Astrocyte (in vitro differentiated cells and primary cell): ENCODE measurements around the gene BCAT1.

Experiments
- CTCF ChIP-seq: IDR thresholded peaks from 2 replicates; pipeline ENCODE4 v1.5.1; 2011; ENCODE audit warnings: low read depth, mild to moderate bottlenecking, inconsistent platforms, low read length, moderate library complexity; ENCODE audit not compliant: insufficient read depth
- EZH2 ChIP-seq: IDR thresholded peaks from 2 replicates; pipeline ENCODE4 v1.6.1; 2012; ENCODE audit warnings: mild to moderate bottlenecking, low read length, inconsistent platforms; ENCODE audit not compliant: insufficient read depth

DNA sequence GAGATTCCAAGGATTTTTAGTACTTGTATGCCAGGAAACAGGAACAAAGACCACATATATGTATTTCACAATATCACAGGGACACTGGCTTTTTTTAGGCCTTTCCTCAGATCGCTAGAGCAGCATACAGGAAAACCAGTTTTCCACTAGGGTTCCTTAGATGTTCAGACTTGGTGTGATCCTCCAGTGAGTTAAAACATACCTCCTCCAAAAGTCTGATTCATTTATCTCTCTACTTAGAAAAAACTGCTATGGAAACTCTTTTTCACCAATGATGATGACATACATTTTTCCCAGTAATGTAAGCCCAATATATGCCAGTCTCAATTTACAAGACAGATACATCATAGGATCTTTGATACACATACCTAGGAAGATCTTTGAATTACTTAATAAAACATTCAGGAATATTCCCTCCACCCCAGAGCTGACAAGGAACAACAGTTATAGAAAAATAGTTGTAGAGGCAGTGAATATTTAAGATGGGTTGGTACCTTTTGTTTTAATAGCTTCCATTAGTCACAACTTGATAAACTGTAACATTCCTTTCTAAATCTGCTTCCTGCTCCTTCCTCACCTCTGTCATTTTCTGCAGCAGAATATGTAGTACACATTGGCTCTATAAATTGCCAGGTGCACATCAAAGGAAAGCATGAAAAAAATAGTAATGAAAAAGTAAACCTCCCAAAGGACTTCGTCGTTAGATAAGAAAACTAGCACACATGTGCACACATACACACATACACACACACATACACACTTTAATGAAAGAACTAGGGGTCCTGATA, 27.5 kb downstream of the BCAT1 start:
- TF ChIP-seq CTCF, result no peak
- TF ChIP-seq EZH2, result no peak
